K562 (cell line): Measurements from ENCODE around the gene CLDN15. TPM values are rescaled to one million over a fixed set of nuclear protein-coding genes. Genes with fewer than 3 reads are reported as not detected.

Experiments used
- ATAC-seq: fragments of 200-7000 bp; cut with Tn5 transposase; 3 replicates; pipeline ENCODE4 v1.9.1; 2020; ENCODE audit warnings: moderate library complexity
- BruUV-seq: library from RNA; stranded (reverse); fragments of 400-500 nt; replicated peaks from 2 replicates; lab custom pipeline; 2021; lab: Mats Ljungman, UMichigan
- CTCF ChIA-PET: fragments of 300-600 bp; formaldehyde crosslinking; extraction: SDS; loops from one replicate; lab custom pipeline; 2021; ENCODE audit warnings: low intra/inter-chr PET ratio; lab: Yijun Ruan, JAX
- POLR2A ChIA-PET: fragments of 300-600, 350-650 bp; sonication (Branson Sonifier 250); formaldehyde crosslinking; extraction: SDS; loops from one replicate; lab custom pipeline; 2021; ENCODE audit warnings: antibody characterized with exemption, inconsistent platforms; lab: Yijun Ruan, JAX
- DNase-seq, 4 experiments: peaks; one replicate each; pipeline versions ENCODE4 v3.0.0 to v3.0.0-alpha.2; 2011 to 2018; ENCODE audit warnings: low spot score in 3 of 4, mixed read lengths in 3 of 4; ENCODE audit errors: extremely low read depth in 1 of 4
- FAIRE-seq: peaks from 2 replicates; lab custom pipeline; 2011; peaks lifted over from hg19 to GRCh38; lab: Jason Lieb, UNC
- H2AFZ ChIP-seq: 2 replicates; pipeline ENCODE4 v1.6.0; 2011; ENCODE audit warnings: low read depth, low read length, control low read depth, inconsistent platforms
- H3K27ac ChIP-seq: fragments of 200-600 bp; 3 replicates; pipeline ENCODE4 v1.8.0; 2011; ENCODE audit warnings: low read depth, mild to moderate bottlenecking, control low read depth, inconsistent platforms, low read length, moderate library complexity, mixed read lengths; ENCODE audit errors: extremely low read depth
- H3K27me3 ChIP-seq, 2 experiments: fragments of 300-600 bp in 1 of 2; 2 replicates in 1 of 2; 3 replicates in 1 of 2; pipeline versions ENCODE4 v1.6.0 to v1.8.0; 2011; ENCODE audit warnings: inconsistent platforms in 2 of 2, low read length in 2 of 2, mild to moderate bottlenecking in 1 of 2, mixed read lengths in 1 of 2, moderate library complexity in 1 of 2; ENCODE audit not compliant: control insufficient read depth in 2 of 2, insufficient read depth in 2 of 2
- H3K36me3 ChIP-seq: fragments of 300-600 bp; 3 replicates; pipeline ENCODE4 v1.8.0; 2011; ENCODE audit warnings: mild to moderate bottlenecking, low read length, inconsistent platforms; ENCODE audit not compliant: control insufficient read depth, insufficient read depth
- H3K4me1 ChIP-seq, 2 experiments: fragments of 200-600 bp in 1 of 2; replicated peaks in 1 of 2; 2 replicates in 1 of 2; 3 replicates in 1 of 2; pipeline versions ENCODE4 v1.5.1 to v1.8.0; 2011; ENCODE audit warnings: inconsistent platforms in 2 of 2, low read length in 2 of 2, mild to moderate bottlenecking in 1 of 2, mixed read lengths in 1 of 2, moderate library complexity in 1 of 2; ENCODE audit not compliant: control insufficient read depth in 2 of 2, insufficient read depth in 2 of 2
- H3K4me2 ChIP-seq: 2 replicates; pipeline ENCODE4 v1.6.1; 2011; ENCODE audit warnings: low read length, control low read depth, inconsistent platforms, mixed read lengths; ENCODE audit not compliant: insufficient read depth
- H3K4me3 ChIP-seq: fragments of 200-600 bp; sonication (generic), shearing (Covaris generic); 2 replicates; pipeline ENCODE4 v1.5.1; 2016; ENCODE audit warnings: control low read depth, inconsistent platforms
- H3K79me2 ChIP-seq: fragments of 200-600 bp; 3 replicates; pipeline ENCODE4 v1.8.0; 2011; ENCODE audit warnings: low read length, inconsistent platforms; ENCODE audit not compliant: control insufficient read depth, insufficient read depth
- H3K9ac ChIP-seq, 2 experiments: 2 replicates each; pipeline versions ENCODE4 v1.6.0 to v1.6.1; 2011; ENCODE audit warnings: low read depth in 2 of 2, low read length in 2 of 2, control low read depth in 1 of 2, inconsistent platforms in 1 of 2, mild to moderate bottlenecking in 1 of 2, mixed read lengths in 1 of 2; ENCODE audit not compliant: insufficient read depth in 1 of 2
- H3K9me1 ChIP-seq: one replicate; pipeline ENCODE4 v1.6.0; 2011; ENCODE audit warnings: inconsistent platforms, mild to moderate bottlenecking, low read length, moderate library complexity; ENCODE audit not compliant: control insufficient read depth, insufficient read depth
- H3K9me3 ChIP-seq: replicated peaks from 2 replicates; pipeline ENCODE4 v1.5.1; 2011; ENCODE audit warnings: low read depth, low read length, inconsistent platforms; ENCODE audit not compliant: control insufficient read depth, insufficient read depth
- H4K20me1 ChIP-seq: replicated peaks from 2 replicates; pipeline ENCODE4 v1.6.1; 2011; ENCODE audit warnings: low read length, inconsistent platforms, mixed read lengths; ENCODE audit not compliant: control insufficient read depth, insufficient read depth
- ARID1B ChIP-seq: fragments of 450-650 bp; IDR thresholded peaks from 2 replicates; pipeline ENCODE4 v1.6.1; 2016; ENCODE audit warnings: antibody characterized with exemption, mild to moderate bottlenecking, inconsistent platforms
- GATA2 ChIP-seq: sonication (generic); formaldehyde crosslinking; IDR thresholded peaks from 2 replicates; pipeline ENCODE4 v1.4.0; 2020; ENCODE audit warnings: mild to moderate bottlenecking, missing genetic modification reagents
- HDAC1 ChIP-seq, 2 experiments: fragments of 450-650 bp; IDR thresholded peaks; 2 replicates each; pipeline ENCODE4 v1.6.1; 2016 to 2017; ENCODE audit warnings: inconsistent platforms in 1 of 2, mild to moderate bottlenecking in 1 of 2, moderate library complexity in 1 of 2
- KDM1A ChIP-seq, 2 experiments: fragments of 450-650 bp; IDR thresholded peaks; 2 replicates each; pipeline ENCODE4 v1.6.1; 2016; ENCODE audit warnings: mild to moderate bottlenecking in 2 of 2
- MBD1 ChIP-seq: fragments of 250-450 bp; sonication (Bioruptor Pico); IDR thresholded peaks from 2 replicates; pipeline ENCODE4 v1.8.0; 2022; ENCODE audit warnings: inconsistent platforms
- NRF1 ChIP-seq, 2 experiments: fragments of 450-650 bp; IDR thresholded peaks in 1 of 2; conservative IDR thresholded peaks in 1 of 2; 2 replicates each; pipeline ENCODE4 v1.6.1; 2014; ENCODE audit warnings: mild to moderate bottlenecking in 2 of 2
- POLR2AphosphoS5 ChIP-seq: IDR thresholded peaks from 2 replicates; pipeline ENCODE4 v1.6.1; 2011; ENCODE audit warnings: mild to moderate bottlenecking, low read depth, low read length, moderate library complexity; ENCODE audit not compliant: control insufficient read depth, insufficient read depth
- SRF ChIP-seq, 2 experiments: fragments of 250-450, 450-650 bp in 1 of 2; sonication (Bioruptor Pico) in 1 of 2; sonication (generic) in 1 of 2; formaldehyde crosslinking; IDR thresholded peaks; 2 replicates each; pipeline versions ENCODE4 v1.5.0 to v1.5.1; 2020 to 2022; ENCODE audit warnings: mild to moderate bottlenecking in 1 of 2, missing genetic modification reagents in 1 of 2
- ZNF280B ChIP-seq: fragments of 250-450 bp; sonication (Bioruptor Pico); IDR thresholded peaks from 2 replicates; pipeline ENCODE4 v1.5.1; 2021; ENCODE audit warnings: mild to moderate bottlenecking
- ZNF740 ChIP-seq, 3 experiments: fragments of 200-800 bp in 1 of 3; sonication (Bioruptor generic) in 1 of 3; sonication (generic) in 1 of 3; formaldehyde crosslinking in 1 of 3; IDR thresholded peaks; 2 replicates each; pipeline versions ENCODE4 v1.6.1 to v1.8.0; 2016 to 2022; ENCODE audit warnings: mild to moderate bottlenecking in 2 of 3, missing compliant biosample characterization in 2 of 3, missing genetic modification characterization in 2 of 3, missing genetic modification reagents in 1 of 3
- WGBS: fragments of 100-300 bp; shearing (Covaris generic); methylation state at CpG from one replicate; pipeline ENCODE4 v1.1.6; 2016; ENCODE audit warnings: low coverage, mixed read lengths; ENCODE audit not compliant: insufficient coverage; ENCODE audit errors: missing lambda C conversion rate; 5-methylcytosine and 5-hydroxymethylcytosine counted together
- in situ Hi-C: fragments of 300-500 bp; cut with MboI; formaldehyde crosslinking; loops from 4 replicates; pipeline ENCODE4 v1.15.0; 2018; ENCODE audit warnings: inconsistent platforms, mixed read lengths
- intact Hi-C: fragments of 100-400 bp; cut with micrococcal nuclease; formaldehyde crosslinking; loops from 2 replicates; pipeline ENCODE4 v1.14.2; 2022
- polyA plus RNA-seq, 8 experiments: library from polyadenylated mRNA; depleted of rRNA in 4 of 8; stranded (reverse) in 5 of 8; unstranded in 3 of 8; fragments of >200 nt; fragmentation: Nextera tagmentation in 2 of 8; fragmentation: Illumina TruSeq in 1 of 8; extraction: Ambion mirVana in 2 of 8; extraction: Trizol in 1 of 8; gene quantifications; 2 replicates each; pipeline versions ENCODE4 v1.2.1 to v1.2.3, GENCODE V29; 2011 to 2014; ENCODE audit warnings: inconsistent platforms in 1 of 8, missing spikeins in 1 of 8
- total RNA-seq, 7 experiments: library from RNA; depleted of rRNA in 6 of 7; stranded (reverse); fragments of >200 nt in 6 of 7; fragmentation: Illumina TruSeq in 2 of 7; extraction: Trizol in 2 of 7; gene quantifications; 2 replicates each; pipeline versions ENCODE4 v1.2.1 to v1.2.3, GENCODE V29; 2011 to 2021; ENCODE audit warnings: low replicate concordance in 1 of 7

CLDN15 gene
- total and polyA plus RNA-seq, 9 of the 15 experiments (the other 6 are each of a cell fraction or from before 2014, with no cell fraction given) = 0.32 to 14.5 (median 7.4) TPM

GRCh38 chr7:101240226-101241014 lies 2.8 kb upstream of the CLDN15 start:
- H3K4me2 ChIP-seq = peak overlapping the region; percentile 68
- ATAC-seq (peak; percentile 24), DNase-seq (peak; percentile 86 to 90 (median 88)), FAIRE-seq (peak; percentile 84)
- 68% methylated on average over 28 of the region's 32 CpGs for WGBS
- H3K27ac ChIP-seq = peak overlapping the region; percentile 43
- H3K9me1 ChIP-seq = no peaks in the 10 kb centered on the region
- in situ Hi-C loops = no loop called here
- H3K4me3 ChIP-seq = no peak overlapping the region
- peaks cover 19 to 83% of the 10 kb centered on the region in 2 experiments; a peak in 4 of 5 replicates for H3K4me1 ChIP-seq
- intact Hi-C loops = no loop called here
- no peaks in the 10 kb centered on the region for H3K9me3 ChIP-seq
- peak overlapping the region in 1 of 2 experiments; percentile 39; a peak in 2 of 4 replicates for H3K9ac ChIP-seq
- H4K20me1 ChIP-seq = peaks cover 7% of the 10 kb centered on the region; the same call in 1 of the 2 replicates
- H3K36me3 ChIP-seq = peaks cover 56% of the 10 kb centered on the region
- BruUV-seq = no TSS peak
- POLR2A ChIA-PET = interaction anchor here (0.6 kb wide), 1 partner anchor 9 kb away, joined by 3 read pairs; no protein-coding TSS in a partner anchor
- H2AFZ ChIP-seq = 0 out of 2 replicates have a peak overlapping the region, but pooled peaks have one; percentile 20
- peaks cover 36% of the 10 kb centered on the region for H3K79me2 ChIP-seq
- CTCF ChIA-PET = no interaction called here
- H3K27me3 ChIP-seq = no peaks in the 10 kb centered on the region
- TF ChIP-seq GATA2 (CRISPR knock-in tag) (0 out of 2 replicates have a peak, but pooled peaks have one; percentile 43), KDM1A (IDR thresholded peaks at IDR 0.05) (peak in 1 of 2 experiments; percentile 56; a peak in 3 of 4 replicates), ZNF740 (CRISPR knock-in tag; IDR thresholded peaks at IDR 0.05) (no peak), ZNF740 (tag; IDR thresholded peaks at IDR 0.05) (no peak), MBD1 (0 out of 2 replicates have a peak, but pooled peaks have one; percentile 26), POLR2AphosphoS5 (peak; percentile 42; the same call in 1 of the 2 replicates), HDAC1 (IDR thresholded peaks at IDR 0.05) (peak in 1 of 2 experiments; percentile 72; a peak in 2 of 4 replicates), SRF (CRISPR knock-in tag; IDR thresholded peaks at IDR 0.05) (no peak), ARID1B (peak; percentile 71), NRF1 (conservative IDR thresholded peaks at IDR 0.05 in 1 of 2, IDR thresholded peaks at IDR 0.05 in 1 of 2) (peak; percentile 22 to 38; a peak in 2 of 4 replicates), ZNF280B (CRISPR knock-in tag) (no peak)
